Activated CD8-positive, alpha-beta memory T cell treated with anti-CD3 and anti-CD28 coated beads for 1 hour (primary cell): Measurements from ENCODE around the gene AGAP3.

Source experiments
- DNase-seq, 2 donors: peaks; one replicate each; pipeline ENCODE4 v3.0.0-alpha.2; 2020; ENCODE audit warnings: low read depth in 1 of 2; ENCODE audit errors: extremely low read depth in 1 of 2

The AGAP3 gene

GRCh38 chr7:151057989-151058780, 28.1 kb upstream of the AGAP3 start:
- peak; percentile 93 to 96 for DNase-seq

GRCh38 chr7:151058781-151059366, 27.4 kb upstream of the AGAP3 start:
- no peak for DNase-seq

GRCh38 chr7:151059367-151060112, 26.7 kb upstream of the AGAP3 start, which contains the start of gene SLC4A2:
Gene SLC4A2, plus strand, starts transcription at chr7:151059589. Its CDS starts 2,399 bp downstream, at chr7:151061988.
- DNase-seq: peak in 1 of 2 donors; percentile 69

- no peak for DNase-seq
Observed at GRCh38 chr7:151060113-151060415, 26.2 kb upstream of the AGAP3 start.

- DNase-seq: no peak
Observed at GRCh38 chr7:151060416-151061212, 25.7 kb upstream of the AGAP3 start.

GRCh38 chr7:151061213-151062110, 24.8 kb upstream of the AGAP3 start:
- DNase-seq: no peak

DNA sequence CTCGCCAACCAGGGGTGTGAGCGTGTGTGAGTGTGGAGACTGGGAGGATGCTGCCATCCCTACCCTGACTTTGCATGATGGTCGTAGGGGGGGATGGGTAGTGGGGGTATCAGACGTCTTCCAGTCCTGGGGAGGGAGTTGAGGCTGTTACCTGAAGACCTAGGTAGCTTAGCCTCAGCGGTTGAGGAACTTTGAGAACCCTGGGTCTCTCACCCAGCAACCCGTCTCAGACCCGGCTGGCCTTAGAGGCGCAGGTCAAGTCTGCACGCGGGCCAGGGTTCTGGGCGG, 24.2 kb upstream of the AGAP3 start:
- DNase-seq: no peak

DNA sequence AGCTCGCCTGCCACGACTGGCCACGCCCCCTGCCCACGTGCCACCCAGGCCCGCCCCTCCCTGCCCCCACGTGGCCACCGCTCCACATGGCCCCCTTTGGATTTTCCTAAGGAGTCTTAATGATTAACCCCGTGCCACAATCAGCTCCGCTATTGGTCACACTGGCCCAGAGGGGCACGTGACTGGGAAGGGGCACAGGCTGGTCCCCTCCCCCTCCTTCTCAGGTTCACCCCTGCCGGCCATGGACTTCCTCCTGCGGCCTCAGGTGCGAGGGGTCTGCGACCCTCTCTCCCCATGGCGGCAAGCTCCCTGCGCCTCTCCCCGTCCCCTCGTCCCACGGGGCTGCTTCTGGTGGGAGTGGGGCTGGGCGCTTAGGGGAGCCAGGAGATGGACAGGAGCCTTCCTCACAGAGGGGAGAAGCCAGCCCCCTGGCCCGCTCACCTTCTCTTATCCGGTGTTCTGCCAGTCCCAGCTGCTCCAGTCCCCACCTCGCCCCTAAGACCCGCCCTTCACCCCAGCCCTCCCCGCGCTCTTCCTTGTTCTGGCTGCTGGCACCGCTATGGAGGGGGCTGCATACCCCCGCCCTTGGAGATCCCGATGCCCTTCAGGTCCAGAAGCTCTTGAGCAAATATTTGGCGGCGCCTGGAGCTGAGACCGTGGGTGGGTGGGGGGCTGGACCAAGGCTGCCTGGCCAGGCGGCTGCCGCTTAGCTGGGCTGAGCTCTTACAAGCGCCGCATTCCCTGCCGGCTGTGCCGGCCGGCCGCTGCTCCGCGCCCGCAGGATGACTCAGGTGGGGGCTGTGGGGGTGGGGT, 23.7 kb upstream of the AGAP3 start:
- no peak for DNase-seq

GRCh38 chr7:151063212-151063561, 23.1 kb upstream of the AGAP3 start:
- DNase-seq: no peak

DNA sequence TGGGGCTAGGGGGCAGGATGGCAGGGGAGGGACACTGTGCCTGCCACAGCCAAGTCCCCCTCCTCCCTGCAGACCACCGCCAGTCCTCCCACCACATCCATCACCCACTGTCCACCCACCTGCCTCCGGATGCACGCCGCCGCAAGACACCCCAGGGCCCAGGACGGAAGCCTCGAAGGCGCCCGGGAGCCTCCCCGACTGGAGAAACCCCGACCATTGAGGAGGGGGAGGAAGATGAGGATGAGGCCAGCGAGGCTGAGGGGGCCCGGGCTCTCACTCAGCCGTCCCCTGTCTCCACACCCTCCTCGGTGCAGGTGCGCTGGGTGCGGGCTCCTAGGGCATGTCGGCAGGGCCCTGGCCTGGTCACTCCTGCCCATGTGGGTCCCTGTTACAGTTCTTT, 21.8 kb upstream of the AGAP3 start:
- no peak for DNase-seq

DNA sequence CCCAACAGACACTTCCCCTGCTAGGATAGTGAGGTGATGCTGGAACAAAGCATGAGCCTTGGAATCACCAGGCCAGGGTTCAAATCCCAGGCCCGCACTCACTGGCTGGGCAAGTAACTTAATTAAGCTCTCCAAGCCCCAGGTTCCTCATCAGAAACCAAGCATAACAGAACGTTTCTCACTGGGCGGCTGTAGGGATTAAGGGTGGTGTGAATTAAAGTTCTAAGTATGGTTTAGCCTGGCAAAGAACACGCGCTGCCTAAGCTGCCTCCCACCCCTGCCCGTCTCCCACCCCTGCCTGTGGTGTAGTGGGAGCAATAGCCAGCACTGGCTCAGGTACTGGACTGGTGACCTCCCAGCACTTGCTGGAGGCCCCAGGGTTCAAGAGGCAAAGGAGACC, 21.3 kb upstream of the AGAP3 start:
- DNase-seq: no peak

DNA sequence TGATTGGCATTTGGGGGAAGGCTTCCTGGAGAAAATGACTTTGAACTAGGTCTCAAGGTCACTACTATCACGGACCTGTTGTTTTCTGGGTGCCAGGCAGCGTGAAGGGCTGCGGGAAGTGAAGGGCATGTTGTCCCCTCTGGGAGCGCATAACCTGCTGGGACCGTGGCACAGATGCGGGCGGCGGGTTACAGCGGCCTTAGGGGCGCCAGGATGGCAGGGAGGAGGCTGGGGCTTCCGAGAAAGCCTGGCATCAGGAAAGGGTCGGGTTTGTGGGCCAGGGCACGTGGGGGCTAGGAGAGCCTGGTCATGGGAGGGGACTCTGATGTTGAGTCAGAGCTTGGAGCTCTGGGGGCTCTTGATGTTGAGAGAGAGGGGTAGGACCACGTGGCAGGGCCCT, 20.8 kb upstream of the AGAP3 start:
- DNase-seq: no peak

- DNase-seq: no peak
Observed at GRCh38 chr7:151066273-151066974, 19.9 kb upstream of the AGAP3 start.

- no peak for DNase-seq
Observed at GRCh38 chr7:151068069-151068773, 18.1 kb upstream of the AGAP3 start.

DNA sequence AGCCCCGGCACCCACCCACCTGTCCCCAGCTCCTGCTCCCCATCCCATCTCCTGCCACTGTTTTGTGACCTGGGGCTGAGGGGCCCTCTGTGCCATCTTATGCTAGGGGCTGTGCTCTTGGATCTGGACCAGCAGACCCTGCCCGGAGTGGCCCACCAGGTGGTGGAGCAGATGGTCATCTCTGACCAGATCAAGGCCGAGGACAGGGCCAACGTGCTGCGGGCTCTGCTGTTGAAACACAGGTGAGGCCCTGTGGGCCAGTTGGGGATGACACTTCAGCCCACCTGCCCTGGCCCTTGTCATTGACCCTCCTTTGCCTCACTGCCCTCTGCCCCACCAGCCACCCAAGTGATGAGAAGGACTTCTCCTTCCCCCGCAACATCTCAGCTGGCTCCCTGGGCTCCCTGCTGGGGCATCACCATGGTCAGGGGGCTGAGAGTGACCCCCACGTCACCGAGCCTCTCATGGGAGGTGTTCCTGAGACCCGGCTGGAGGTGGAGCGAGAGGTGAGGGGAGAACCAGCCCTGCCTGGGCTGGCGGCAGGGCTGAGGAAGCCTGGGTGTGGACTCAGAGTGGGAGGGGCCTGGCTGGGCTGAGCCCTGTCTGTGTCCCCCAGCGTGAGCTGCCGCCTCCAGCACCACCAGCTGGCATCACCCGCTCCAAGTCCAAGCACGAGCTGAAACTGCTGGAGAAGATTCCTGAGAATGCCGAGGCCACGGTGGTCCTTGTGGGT, 16.3 kb upstream of the AGAP3 start:
- DNase-seq: no peak

DNA sequence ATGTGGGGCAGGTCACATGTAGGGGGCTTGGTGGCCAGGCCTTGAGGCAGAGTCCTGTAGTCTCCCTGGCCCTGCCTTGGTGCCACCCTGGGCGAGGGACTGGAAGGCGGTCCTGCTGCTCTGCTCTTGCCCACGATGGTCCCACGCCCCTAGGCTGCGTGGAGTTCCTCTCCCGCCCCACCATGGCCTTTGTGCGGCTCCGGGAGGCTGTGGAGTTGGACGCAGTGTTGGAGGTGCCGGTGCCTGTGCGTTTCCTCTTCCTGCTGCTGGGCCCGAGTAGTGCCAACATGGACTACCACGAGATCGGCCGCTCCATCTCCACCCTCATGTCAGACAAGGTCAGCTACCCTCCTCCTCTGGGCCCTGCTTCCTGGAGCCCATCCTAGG, 15.7 kb upstream of the AGAP3 start:
- DNase-seq: no peak

GRCh38 chr7:151071032-151071866, 15.0 kb upstream of the AGAP3 start:
- DNase-seq: no peak
